Testis (tissue), 2 donors: Measurements from ENCODE around the gene KNG1.

Experiments
- CTCF ChIP-seq, 3 experiments: fragments of 450-650 bp in 2 of 3; fragments of 200-600 bp in 1 of 3; sonication (generic) in 1 of 3; IDR thresholded peaks; one replicate each; pipeline ENCODE4 v1.5.1; 2016 to 2019; ENCODE audit warnings: antibody characterized with exemption in 3 of 3, mild to moderate bottlenecking in 2 of 3, moderate library complexity in 1 of 3
- POLR2A ChIP-seq: fragments of 450-650 bp; IDR thresholded peaks from one replicate; pipeline ENCODE4 v1.6.1; 2017; ENCODE audit warnings: antibody characterized with exemption, mild to moderate bottlenecking, moderate library complexity

GRCh38 chr3:186754006-186754405 lies 36.8 kb downstream of the KNG1 start:
- no peak for TF ChIP-seq CTCF (IDR thresholded peaks at IDR 0.05)
- TF ChIP-seq POLR2A, result no peak
